Measurements from ENCODE around the gene OR4D5. TPM values are rescaled to one million over a fixed set of nuclear protein-coding genes. Genes with fewer than 3 reads are reported as not detected.

The OR4D5 gene
- total RNA-seq, result not detected in 2 replicates

GRCh38 chr11:123939317-123939716, at the start of gene OR4D5:
Gene OR4D5, plus strand, starts transcription at chr11:123939617. Its CDS starts 0 bp downstream, at chr11:123939617.
- DNase-seq (ENCODE audit: low read depth, low spot score), result no peak

GRCh38 chr11:123892031-123892430, 47.4 kb upstream of the OR4D5 start:
- no peak for DNase-seq (ENCODE audit: low read depth, low spot score)

- no peak for DNase-seq (ENCODE audit: low read depth, low spot score)
Observed at GRCh38 chr11:123899792-123900191, 39.6 kb upstream of the OR4D5 start.

- DNase-seq (ENCODE audit: low read depth, low spot score), result no peak
Observed at GRCh38 chr11:123901867-123902266, 37.5 kb upstream of the OR4D5 start, which contains the start of gene OR8D4. Gene OR8D4, plus strand, starts transcription at chr11:123902167. Its CDS starts 4,265 bp downstream, at chr11:123906432.

- no peak for DNase-seq (ENCODE audit: low read depth, low spot score)
Observed at GRCh38 chr11:123903932-123904331, 35.5 kb upstream of the OR4D5 start.

GRCh38 chr11:123904932-123905331, 34.5 kb upstream of the OR4D5 start:
- DNase-seq (ENCODE audit: low read depth, low spot score), result no peak

- no peak for DNase-seq (ENCODE audit: low read depth, low spot score)
Observed at GRCh38 chr11:123905826-123906225, 33.6 kb upstream of the OR4D5 start.

- DNase-seq (ENCODE audit: low read depth, low spot score), result no peak
Observed at GRCh38 chr11:123920943-123921342, 18.5 kb upstream of the OR4D5 start.

- DNase-seq (ENCODE audit: low read depth, low spot score), result no peak
Observed at GRCh38 chr11:123924027-123924426, 15.4 kb upstream of the OR4D5 start.

- no peak for DNase-seq (ENCODE audit: low read depth, low spot score)
Observed at GRCh38 chr11:123942413-123942812, 3.0 kb downstream of the OR4D5 start.

GRCh38 chr11:123943738-123944137, 4.3 kb downstream of the OR4D5 start, which contains the start of gene OR6T1:
Gene OR6T1, minus strand, starts transcription at chr11:123943838. Its CDS starts 0 bp downstream, at chr11:123943838.
- no peak for DNase-seq (ENCODE audit: low read depth, low spot score)

GRCh38 chr11:123945132-123945531, 5.7 kb downstream of the OR4D5 start:
- no peak for DNase-seq (ENCODE audit: low read depth, low spot score)

- DNase-seq (ENCODE audit: low read depth, low spot score), result no peak
Observed at GRCh38 chr11:123956752-123957151, 17.3 kb downstream of the OR4D5 start.

- peak; percentile 95 for DNase-seq (ENCODE audit: low read depth, low spot score)
Observed at GRCh38 chr11:123973816-123974215, 34.4 kb downstream of the OR4D5 start.

- DNase-seq (ENCODE audit: low read depth, low spot score), result no peak
Observed at GRCh38 chr11:123976770-123977560, 37.5 kb downstream of the OR4D5 start.

GRCh38 chr11:123977731-123978347, 38.4 kb downstream of the OR4D5 start, which contains the start of gene OR10S1:
Gene OR10S1, minus strand, starts transcription at chr11:123977781. Its CDS starts 117 bp downstream, at chr11:123977664.
- no peak for DNase-seq (ENCODE audit: low read depth, low spot score)

GRCh38 chr11:123979311-123979710, 39.9 kb downstream of the OR4D5 start:
- no peak for DNase-seq (ENCODE audit: low read depth, low spot score)

Other genes starting within 250 kb of the OR4D5 start
- gene ZNF202, start 198.0 kb upstream of the OR4D5 start, total RNA-seq, result 8.5 and 11.3 TPM in 2 replicates
- not detected in 2 replicates for gene OR6X1, start 185.1 kb upstream of the OR4D5 start, total RNA-seq
- gene OR6M1, start 133.3 kb upstream of the OR4D5 start, total RNA-seq, result not detected in 2 replicates
- not detected in 2 replicates for gene TMEM225, start 53.9 kb upstream of the OR4D5 start, total RNA-seq
- gene OR8D4, start 37.5 kb upstream of the OR4D5 start, total RNA-seq, result 0.04 TPM in 1 of 2 replicates, not detected in the other
- gene OR6T1, start 4.2 kb downstream of the OR4D5 start, total RNA-seq, result not detected in 2 replicates
- gene OR10S1, start 38.2 kb downstream of the OR4D5 start, total RNA-seq, result not detected in 2 replicates
- gene OR10G6, start 55.5 kb downstream of the OR4D5 start, total RNA-seq, result not detected in 2 replicates
- gene OR10G4, start 73.4 kb downstream of the OR4D5 start, total RNA-seq, result 0.11 TPM in 1 of 2 replicates, not detected in the other
- not detected in 2 replicates for gene OR10G9, start 83.4 kb downstream of the OR4D5 start, total RNA-seq
- gene OR10G8, start 87.2 kb downstream of the OR4D5 start, total RNA-seq, result not detected in 2 replicates
- gene OR10G7, start 101.7 kb downstream of the OR4D5 start, total RNA-seq, result not detected in 2 replicates
- gene VWA5A, start 175.8 kb downstream of the OR4D5 start, total RNA-seq, result 11.5 and 14.7 TPM in 2 replicates
- gene OR10D3, start 243.7 kb downstream of the OR4D5 start, total RNA-seq, result not detected in 2 replicates